Vagina (tissue), 1 donor: ENCODE measurements around the gene CEP85L. TPM values are rescaled to one million over a fixed set of nuclear protein-coding genes. Genes with fewer than 3 reads are reported as not detected.

Experiments
- total RNA-seq: library from RNA; depleted of rRNA; stranded (reverse); fragments of >200 nt; gene quantifications from one replicate; pipeline ENCODE4 v1.2.3, GENCODE V29; 2016

The CEP85L gene
- total RNA-seq, 1 donor from 2014 or later: 11.8 TPM

Other genes with a start within 250 kb of the CEP85L start
- gene PLN, start 103.3 kb downstream of the CEP85L start, total RNA-seq: 33.9 TPM
- gene ASF1A, start 242.6 kb upstream of the CEP85L start, total RNA-seq: 7.9 TPM